Stimulated activated CD8-positive, alpha-beta memory T cell treated with anti-CD3 and anti-CD28 coated beads, Interleukin-12 subunit alpha, Interleukin-12 subunit beta, amount 100 ng/mL, for 24 hours (primary cell): ENCODE data around the gene DOCK3.

ENCODE experiments used
- DNase-seq: peaks from one replicate; pipeline ENCODE4 v3.0.0-alpha.2; 2020; ENCODE audit errors: extremely low read depth

Gene DOCK3, protein sequence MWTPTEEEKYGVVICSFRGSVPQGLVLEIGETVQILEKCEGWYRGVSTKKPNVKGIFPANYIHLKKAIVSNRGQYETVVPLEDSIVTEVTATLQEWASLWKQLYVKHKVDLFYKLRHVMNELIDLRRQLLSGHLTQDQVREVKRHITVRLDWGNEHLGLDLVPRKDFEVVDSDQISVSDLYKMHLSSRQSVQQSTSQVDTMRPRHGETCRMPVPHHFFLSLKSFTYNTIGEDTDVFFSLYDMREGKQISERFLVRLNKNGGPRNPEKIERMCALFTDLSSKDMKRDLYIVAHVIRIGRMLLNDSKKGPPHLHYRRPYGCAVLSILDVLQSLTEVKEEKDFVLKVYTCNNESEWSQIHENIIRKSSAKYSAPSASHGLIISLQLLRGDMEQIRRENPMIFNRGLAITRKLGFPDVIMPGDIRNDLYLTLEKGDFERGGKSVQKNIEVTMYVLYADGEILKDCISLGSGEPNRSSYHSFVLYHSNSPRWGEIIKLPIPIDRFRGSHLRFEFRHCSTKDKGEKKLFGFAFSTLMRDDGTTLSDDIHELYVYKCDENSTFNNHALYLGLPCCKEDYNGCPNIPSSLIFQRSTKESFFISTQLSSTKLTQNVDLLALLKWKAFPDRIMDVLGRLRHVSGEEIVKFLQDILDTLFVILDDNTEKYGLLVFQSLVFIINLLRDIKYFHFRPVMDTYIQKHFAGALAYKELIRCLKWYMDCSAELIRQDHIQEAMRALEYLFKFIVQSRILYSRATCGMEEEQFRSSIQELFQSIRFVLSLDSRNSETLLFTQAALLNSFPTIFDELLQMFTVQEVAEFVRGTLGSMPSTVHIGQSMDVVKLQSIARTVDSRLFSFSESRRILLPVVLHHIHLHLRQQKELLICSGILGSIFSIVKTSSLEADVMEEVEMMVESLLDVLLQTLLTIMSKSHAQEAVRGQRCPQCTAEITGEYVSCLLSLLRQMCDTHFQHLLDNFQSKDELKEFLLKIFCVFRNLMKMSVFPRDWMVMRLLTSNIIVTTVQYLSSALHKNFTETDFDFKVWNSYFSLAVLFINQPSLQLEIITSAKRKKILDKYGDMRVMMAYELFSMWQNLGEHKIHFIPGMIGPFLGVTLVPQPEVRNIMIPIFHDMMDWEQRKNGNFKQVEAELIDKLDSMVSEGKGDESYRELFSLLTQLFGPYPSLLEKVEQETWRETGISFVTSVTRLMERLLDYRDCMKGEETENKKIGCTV (N-terminal part only)

GRCh38 chr3:50674349-50675178 lies at the start of gene DOCK3:
DOCK3 (plus strand) TSS chr3:50674927; CDS start chr3:50675264, 337 bp downstream.
- peak; percentile 23 for DNase-seq

DNA sequence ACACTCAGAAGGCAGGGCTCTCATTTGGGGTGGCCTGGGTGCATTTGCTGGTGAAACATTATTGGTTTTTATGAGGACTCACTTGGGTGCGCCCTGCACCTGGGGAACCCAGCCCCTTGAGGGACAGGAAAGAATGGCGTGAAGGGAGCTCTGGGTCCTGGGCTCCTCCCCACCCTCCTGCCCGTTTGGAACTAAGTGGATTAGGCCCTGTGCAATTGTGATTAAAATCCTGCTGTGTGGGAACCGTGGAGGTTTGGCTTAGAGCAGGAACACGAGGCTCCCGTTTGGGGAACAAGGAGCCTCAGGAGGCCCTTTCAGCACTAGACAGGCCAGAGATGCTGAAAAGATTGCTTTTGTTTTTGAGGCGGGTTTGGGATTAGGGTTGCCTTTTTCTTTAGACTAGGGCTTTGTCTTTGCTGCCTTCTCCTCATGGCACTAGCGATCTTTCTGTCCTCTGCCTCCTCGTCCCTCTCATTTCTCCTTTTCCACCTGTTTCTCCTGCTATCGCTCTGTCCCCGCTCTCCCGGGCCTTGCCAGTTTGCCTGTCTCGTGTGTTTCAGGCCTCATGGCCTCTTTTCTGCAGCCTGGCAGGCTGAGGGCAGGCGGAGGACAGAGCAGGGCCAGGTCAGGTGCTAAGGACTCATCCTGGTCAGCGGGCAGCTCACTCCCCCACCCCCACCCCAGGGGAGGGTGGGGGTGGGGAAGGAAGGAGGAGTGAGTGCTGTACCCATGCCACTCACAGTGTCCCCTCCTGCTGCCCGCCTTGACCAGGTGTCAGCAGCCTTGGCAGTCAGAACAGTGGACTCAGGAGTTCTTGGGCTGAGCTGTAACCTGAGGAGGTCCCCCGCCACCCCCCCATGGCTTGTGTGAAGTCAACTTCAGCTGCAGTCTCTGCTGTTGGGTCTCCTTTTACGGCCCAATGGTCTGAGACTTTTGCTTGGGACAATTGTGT lies 49.2 kb upstream of the DOCK3 start:
- no peak for DNase-seq

- DNase-seq, result no peak
These were observed 48.3 kb upstream of the DOCK3 start for GRCh38 chr3:50626401-50626800.

DNA sequence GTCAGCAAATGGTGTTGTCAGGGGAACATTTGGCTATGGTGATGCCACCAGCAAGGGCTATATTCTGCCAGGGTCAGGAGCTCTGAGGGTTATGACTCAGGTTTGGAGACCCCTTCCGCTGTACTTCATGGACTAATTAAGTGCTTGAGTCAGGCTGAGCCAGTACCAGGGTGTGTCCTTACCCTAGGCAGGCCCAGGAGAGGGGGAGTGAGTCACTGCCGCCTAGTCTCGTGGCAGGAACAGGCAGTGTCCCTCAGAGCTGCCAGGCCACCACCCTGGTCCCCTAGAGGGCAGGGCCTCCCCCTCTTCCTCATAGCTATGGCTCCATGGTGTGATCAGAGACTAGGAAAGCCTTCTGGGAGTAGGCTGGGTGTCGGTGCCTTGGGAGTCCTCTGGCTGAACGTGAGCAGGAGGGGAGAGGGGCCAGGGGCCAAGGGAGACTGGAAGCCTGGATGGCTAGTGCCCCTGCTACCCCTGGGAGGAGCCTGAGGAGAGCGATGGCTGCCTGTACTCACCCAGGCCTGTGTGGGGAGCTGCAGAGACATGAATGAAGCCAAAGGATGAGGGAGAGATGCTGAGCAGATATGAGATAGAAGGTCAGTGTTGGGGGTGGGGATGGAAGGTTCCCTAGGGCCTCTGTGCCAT lies 47.2 kb upstream of the DOCK3 start:
- DNase-seq, result no peak

DNA sequence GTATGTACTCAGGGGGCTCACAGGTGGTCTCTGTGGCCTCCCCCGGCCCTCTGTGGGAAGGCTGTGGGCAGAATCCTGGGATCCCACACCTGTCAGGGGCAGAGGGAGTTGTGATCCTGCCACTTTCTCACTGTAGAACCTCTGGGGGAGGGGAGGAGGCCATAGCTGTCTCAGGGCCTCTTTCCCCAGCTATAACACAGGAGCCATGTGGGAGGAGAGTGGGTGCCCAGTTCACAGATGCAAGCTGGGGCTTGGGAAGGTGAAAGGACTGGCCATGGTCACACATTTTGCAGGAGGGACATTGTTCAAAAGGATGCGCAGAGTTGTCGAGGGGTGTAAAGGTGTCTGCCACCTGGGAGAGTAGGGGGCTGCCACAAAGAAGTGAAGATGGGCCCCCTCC lies 46.1 kb upstream of the DOCK3 start:
- DNase-seq, result no peak

DNA sequence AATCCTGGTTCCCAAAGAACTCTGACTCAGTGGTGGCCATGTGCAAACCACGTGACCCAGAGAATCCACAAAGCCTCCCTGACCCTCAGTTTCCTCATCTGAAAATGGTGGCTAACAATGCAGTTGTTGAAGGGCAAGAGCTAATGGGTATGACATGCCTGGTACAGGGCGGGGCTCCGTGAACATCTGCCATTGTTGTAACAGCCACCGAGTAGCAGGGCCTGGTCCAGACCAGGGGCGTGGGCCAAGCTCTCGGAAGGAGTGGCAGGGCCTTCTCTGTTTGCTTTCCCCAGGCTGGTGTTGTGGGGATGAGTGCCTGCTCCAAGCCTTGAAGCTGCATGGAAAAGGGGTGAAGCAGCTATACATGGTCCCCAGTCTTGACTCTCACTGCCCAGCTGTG lies 44.3 kb upstream of the DOCK3 start:
- DNase-seq, result no peak

GRCh38 chr3:50630877-50631276 lies 43.9 kb upstream of the DOCK3 start:
- DNase-seq, result no peak

DNA sequence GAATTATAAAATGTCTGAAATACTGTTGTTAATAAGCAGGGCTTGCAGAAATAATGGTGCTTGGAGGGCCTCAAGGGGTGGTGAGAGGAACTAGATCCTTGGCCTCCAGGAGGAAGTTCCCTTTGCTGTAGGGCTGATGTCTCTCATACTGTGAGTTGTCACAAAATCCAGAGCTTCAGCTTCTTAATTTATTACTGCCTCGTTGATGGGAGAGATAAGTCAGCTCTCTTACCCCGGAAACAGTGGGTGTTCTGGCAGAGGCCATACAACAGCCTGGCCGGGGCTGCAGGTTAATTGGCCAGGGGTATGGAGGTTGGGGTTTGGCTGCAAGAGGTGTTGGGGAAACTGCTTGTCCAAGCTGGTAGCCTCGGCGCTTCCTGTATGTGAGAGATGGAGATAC lies 42.3 kb upstream of the DOCK3 start:
- DNase-seq, result no peak

- DNase-seq, result no peak
These were observed 41.4 kb upstream of the DOCK3 start for GRCh38 chr3:50633230-50633790.

GRCh38 chr3:50635066-50635465 lies 39.7 kb upstream of the DOCK3 start:
- DNase-seq, result no peak

DNA sequence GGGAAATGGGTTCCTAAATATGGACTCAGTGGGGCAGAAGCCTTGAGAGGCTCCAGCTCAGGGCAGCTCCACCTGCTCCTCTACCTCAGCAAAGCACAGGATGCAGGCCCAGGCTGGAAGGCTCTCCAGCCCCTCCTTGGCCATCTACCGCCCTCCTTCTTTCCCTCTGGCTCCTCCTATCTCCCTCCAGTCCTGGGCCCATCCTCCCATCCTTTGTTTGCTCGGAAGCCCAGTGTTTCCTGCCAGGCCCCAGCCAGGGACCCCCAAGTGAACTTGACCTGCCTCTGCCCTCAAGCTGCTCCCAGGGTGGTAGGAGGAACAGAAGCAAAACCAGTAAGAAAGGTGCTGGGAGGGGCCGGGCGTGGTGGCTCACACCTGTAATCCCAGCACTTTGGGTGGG lies 37.7 kb upstream of the DOCK3 start:
- no peak for DNase-seq

DNA sequence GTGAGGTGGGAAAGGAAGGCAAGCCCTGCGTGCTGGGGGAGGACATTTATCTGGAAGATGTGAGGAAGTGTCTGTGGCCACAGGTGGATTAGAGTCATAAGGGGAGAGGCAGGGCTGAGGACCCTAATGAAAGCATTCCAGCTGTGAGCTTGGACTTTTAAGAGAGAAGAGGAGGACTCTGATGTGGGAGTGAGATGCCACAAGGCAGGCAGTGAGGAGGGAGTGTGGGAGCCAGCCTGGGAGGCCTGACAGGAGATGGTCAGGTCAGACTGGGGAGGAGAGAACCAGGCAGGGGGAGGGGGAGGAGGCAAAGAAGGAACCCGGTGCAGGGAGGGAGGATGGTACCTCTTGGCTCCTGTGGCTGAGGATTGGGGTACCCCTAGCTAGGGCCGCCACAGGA lies 36.8 kb upstream of the DOCK3 start:
- DNase-seq, result no peak

GRCh38 chr3:50639055-50639494 lies 35.7 kb upstream of the DOCK3 start:
- DNase-seq, result no peak

GRCh38 chr3:50642382-50642781 lies 32.3 kb upstream of the DOCK3 start:
- no peak for DNase-seq

DNA sequence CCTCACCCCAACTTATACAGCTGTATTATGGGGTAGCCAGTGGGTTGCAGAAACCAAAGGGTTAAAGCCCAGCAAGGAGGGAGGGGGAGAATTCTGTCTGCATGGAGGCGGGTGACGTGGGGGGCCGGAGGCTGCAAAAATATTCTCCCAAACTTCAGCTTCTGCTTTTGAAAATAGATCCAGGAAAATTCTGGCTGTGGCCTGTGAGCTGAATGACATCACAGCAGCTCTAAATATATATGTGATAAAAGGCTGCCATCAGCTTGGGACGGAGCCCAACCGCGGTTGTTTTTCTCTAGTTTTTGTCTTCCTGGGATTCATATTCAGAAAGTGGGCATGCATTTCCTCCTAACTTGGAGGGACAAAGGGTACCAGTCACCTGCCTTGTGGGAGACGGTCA lies 30.2 kb upstream of the DOCK3 start:
- no peak for DNase-seq

DNA sequence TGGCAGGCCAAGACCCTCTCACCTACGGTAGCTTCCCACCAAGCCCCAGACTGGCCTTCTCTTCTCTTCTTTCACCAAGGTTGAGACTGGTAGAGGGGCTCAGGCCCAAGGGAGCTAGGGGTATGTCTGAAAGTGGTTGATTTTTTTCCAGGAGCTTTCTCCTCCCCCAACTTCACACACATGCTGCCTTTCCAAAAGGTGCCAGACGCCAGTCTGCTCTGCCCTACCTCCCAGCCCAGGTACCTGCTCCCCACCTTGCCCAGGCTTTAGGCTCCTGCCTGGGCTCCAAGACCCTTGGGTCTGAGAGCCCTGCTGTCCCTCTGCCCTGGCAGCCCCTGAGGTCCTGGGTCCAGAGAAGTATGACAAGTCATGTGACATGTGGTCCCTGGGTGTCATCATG lies 29.3 kb upstream of the DOCK3 start:
- DNase-seq, result no peak

GRCh38 chr3:50648313-50648712 lies 26.4 kb upstream of the DOCK3 start:
- DNase-seq, result no peak

- DNase-seq, result no peak
These were observed 25.8 kb upstream of the DOCK3 start for GRCh38 chr3:50648944-50649343.

- DNase-seq, result no peak
These were observed 25.2 kb upstream of the DOCK3 start for GRCh38 chr3:50649451-50649931.
